Suprapubic skin (tissue), 4 donors: ENCODE measurements around the gene BEST2. TPM values are rescaled to one million over a fixed set of nuclear protein-coding genes. Genes with fewer than 3 reads are reported as not detected.

Experiments used
- DNase-seq, 2 donors: peaks; one replicate each; pipeline ENCODE4 v3.0.0-alpha.2; 2019; ENCODE audit warnings: low spot score in 2 of 2
- H3K27ac ChIP-seq: fragments of 200-600 bp; sonication (generic); one replicate; pipeline ENCODE4 v1.5.1; 2019
- H3K27me3 ChIP-seq: fragments of 200-600 bp; sonication (generic); one replicate; pipeline ENCODE4 v1.5.1; 2019
- H3K36me3 ChIP-seq: fragments of 200-600 bp; sonication (generic); one replicate; pipeline ENCODE4 v1.5.1; 2019
- H3K4me1 ChIP-seq: fragments of 200-600 bp; sonication (generic); one replicate; pipeline ENCODE4 v1.5.1; 2019
- H3K4me3 ChIP-seq: fragments of 200-600 bp; sonication (generic); one replicate; pipeline ENCODE4 v1.5.1; 2019; ENCODE audit warnings: mild to moderate bottlenecking
- H3K9me3 ChIP-seq: fragments of 200-600 bp; sonication (generic); one replicate; pipeline ENCODE4 v1.5.1; 2019
- CTCF ChIP-seq, 2 donors: fragments of 200-600 bp in 1 of 2; fragments of 450-650 bp in 1 of 2; sonication (generic) in 1 of 2; IDR thresholded peaks; one replicate each; pipeline ENCODE4 v1.5.1; 2016 to 2019; ENCODE audit warnings: antibody characterized with exemption in 2 of 2, mild to moderate bottlenecking in 1 of 2, moderate library complexity in 1 of 2
- EP300 ChIP-seq: sonication (generic); formaldehyde crosslinking; IDR thresholded peaks from one replicate; pipeline ENCODE4 v1.6.1; 2017; ENCODE audit warnings: antibody characterized with exemption
- POLR2A ChIP-seq, 2 donors: fragments of 450-650 bp; IDR thresholded peaks; one replicate each; pipeline ENCODE4 v1.6.1; 2017; ENCODE audit warnings: antibody characterized with exemption in 2 of 2, mild to moderate bottlenecking in 2 of 2, moderate library complexity in 2 of 2
- POLR2AphosphoS5 ChIP-seq, 3 donors: sonication (generic); formaldehyde crosslinking; IDR thresholded peaks; one replicate each; pipeline ENCODE4 v1.6.1; 2017; ENCODE audit warnings: antibody characterized with exemption in 3 of 3
- WGBS: methylation state at CpG from one replicate; pipeline ENCODE4 v1.1.5; 2018; 5-methylcytosine and 5-hydroxymethylcytosine counted together
- total RNA-seq, 4 donors: library from RNA; depleted of rRNA; stranded (reverse); fragments of >200 nt; gene quantifications; one replicate each; pipeline ENCODE4 v1.1.0, GENCODE V29; 2016

The BEST2 gene
- total RNA-seq, 4 donors from 2014 or later = 18.2 to 62.0 (median 46.8) TPM

- DNase-seq = peak in 1 of 2 donors; percentile 82
- no CpG with 5 or more reads among the region's 19 CpGs for WGBS
- H3K4me3 ChIP-seq = peak overlapping the region; percentile 50
- H3K27ac ChIP-seq = peak overlapping the region; percentile 97
- no peaks in the 10 kb centered on the region for H3K36me3 ChIP-seq
- peaks cover 84% of the 10 kb centered on the region for H3K4me1 ChIP-seq
- TF ChIP-seq POLR2AphosphoS5 (IDR thresholded peaks at IDR 0.05) (peak in 1 of 3 donors; percentile 68), EP300 (no peak)
- no peaks in the 10 kb centered on the region for H3K27me3 ChIP-seq
- H3K9me3 ChIP-seq = no peaks in the 10 kb centered on the region
Measured at GRCh38 chr19:12783849-12784393, 32.3 kb downstream of the BEST2 start.

- no peak for DNase-seq
- no peaks in the 10 kb centered on the region for H3K27me3 ChIP-seq
- 63% methylated on average over 10 of the region's 10 CpGs for WGBS
- no peak for TF ChIP-seq EP300
- TF ChIP-seq POLR2A (IDR thresholded peaks at IDR 0.05) = no peak
- TF ChIP-seq CTCF (IDR thresholded peaks at IDR 0.05) = no peak
- no peak for TF ChIP-seq POLR2AphosphoS5 (IDR thresholded peaks at IDR 0.05)
- H3K9me3 ChIP-seq = no peaks in the 10 kb centered on the region
- peak overlapping the region; percentile 97 for H3K27ac ChIP-seq
- H3K4me1 ChIP-seq = peaks cover 84% of the 10 kb centered on the region
- H3K4me3 ChIP-seq = peak overlapping the region; percentile 50
- no peaks in the 10 kb centered on the region for H3K36me3 ChIP-seq
Measured at GRCh38 chr19:12784394-12784870, 32.8 kb downstream of the BEST2 start.

- 26% methylated on average over 5 of the region's 5 CpGs for WGBS
- peak overlapping the region; percentile 50 for H3K4me3 ChIP-seq
- DNase-seq = peak in 1 of 2 donors; percentile 66
- peaks cover 83% of the 10 kb centered on the region for H3K4me1 ChIP-seq
- TF ChIP-seq POLR2A (IDR thresholded peaks at IDR 0.05) (no peak), CTCF (IDR thresholded peaks at IDR 0.05) (no peak), EP300 (no peak), POLR2AphosphoS5 (IDR thresholded peaks at IDR 0.05) (no peak)
- no peaks in the 10 kb centered on the region for H3K36me3 ChIP-seq
- no peaks in the 10 kb centered on the region for H3K27me3 ChIP-seq
- no peaks in the 10 kb centered on the region for H3K9me3 ChIP-seq
- peak overlapping the region; percentile 97 for H3K27ac ChIP-seq
Measured at GRCh38 chr19:12784871-12785430, 33.4 kb downstream of the BEST2 start.

GRCh38 chr19:12785431-12786031, 33.9 kb downstream of the BEST2 start:
- H3K4me3 ChIP-seq = peak overlapping the region; percentile 50

More at GRCh38 chr19:12785431-12786031, 33.9 kb downstream of the BEST2 start:
- DNase-seq = peak in 1 of 2 donors; percentile 64
- H3K27ac ChIP-seq = peak overlapping the region; percentile 97
- no peak for TF ChIP-seq CTCF (IDR thresholded peaks at IDR 0.05)
- TF ChIP-seq POLR2A (IDR thresholded peaks at IDR 0.05) = no peak
- no peak for TF ChIP-seq POLR2AphosphoS5 (IDR thresholded peaks at IDR 0.05)
- no peak for TF ChIP-seq EP300
- H3K4me1 ChIP-seq = peaks cover 85% of the 10 kb centered on the region
- WGBS = 58% methylated on average over 4 of the region's 4 CpGs
- no peaks in the 10 kb centered on the region for H3K9me3 ChIP-seq
- no peaks in the 10 kb centered on the region for H3K27me3 ChIP-seq
- H3K36me3 ChIP-seq = no peaks in the 10 kb centered on the region
